Lower lobe of right lung (tissue), 2 donors: ENCODE results near the gene GALNT2. TPM values are rescaled to one million over a fixed set of nuclear protein-coding genes. Genes with fewer than 3 reads are reported as not detected.

Experiments
- ATAC-seq, 2 donors: fragments of 200-7000 bp; cut with Tn5 transposase; one replicate each; pipeline ENCODE4 v1.9.1; 2020 to 2022; ENCODE audit warnings: mild to moderate bottlenecking in 2 of 2, moderate library complexity in 2 of 2
- DNase-seq: peaks from one replicate; pipeline ENCODE4 v3.0.0-alpha.2; 2020
- H3K27ac ChIP-seq: fragments of 200-600 bp; one replicate; pipeline ENCODE4 v1.8.0; 2022
- H3K27me3 ChIP-seq: fragments of 200-600 bp; one replicate; pipeline ENCODE4 v1.8.0; 2022; ENCODE audit warnings: low read depth
- H3K36me3 ChIP-seq: fragments of 200-600 bp; one replicate; pipeline ENCODE4 v1.8.0; 2022; ENCODE audit warnings: mild to moderate bottlenecking
- H3K4me1 ChIP-seq: fragments of 200-600 bp; one replicate; pipeline ENCODE4 v1.8.0; 2022
- H3K4me3 ChIP-seq: fragments of 200-600 bp; one replicate; pipeline ENCODE4 v1.8.0; 2022; ENCODE audit warnings: mild to moderate bottlenecking
- H3K9me3 ChIP-seq: fragments of 200-600 bp; one replicate; pipeline ENCODE4 v1.8.0; 2022
- CTCF ChIP-seq: fragments of 200-600 bp; IDR thresholded peaks from one replicate; pipeline ENCODE4 v1.8.0; 2022; ENCODE audit warnings: antibody characterized with exemption, mild to moderate bottlenecking
- intact Hi-C: fragments of 100-400 bp; cut with DNase I; formaldehyde crosslinking; loops from one replicate; pipeline ENCODE4 v1.11.0; 2022
- total RNA-seq: library from RNA; stranded (reverse); fragmentation: NEBNext Ultra II Directional; extraction: Animal tissue kit (Norgen Biotek cat#: 25700); gene quantifications from one replicate; pipeline ENCODE4 v1.2.1, GENCODE V29; 2021
- donor health status: DM: no; HTN: yes; CAD: no; lungs with severe emphysema.

GALNT2 gene
- total RNA-seq, 1 donor from 2014 or later, result 48.0 TPM

- Histone ChIP-seq H3K36me3 (no peaks in the 10 kb centered on the region), H3K4me3 (no peak overlapping the region), H3K27me3 (peaks cover 10% of the 10 kb centered on the region), H3K4me1 (no peaks in the 10 kb centered on the region), H3K9me3 (no peaks in the 10 kb centered on the region), H3K27ac (no peak overlapping the region)
- intact Hi-C loops, result no loop called here
- no peak for TF ChIP-seq CTCF
- ATAC-seq (no peak), DNase-seq (no peak)
Measured at GRCh38 chr1:230288641-230289349, 221.8 kb downstream of the GALNT2 start.

- Histone ChIP-seq H3K27ac (no peak overlapping the region), H3K4me1 (no peaks in the 10 kb centered on the region), H3K27me3 (peaks cover 10% of the 10 kb centered on the region), H3K9me3 (no peaks in the 10 kb centered on the region), H3K36me3 (no peaks in the 10 kb centered on the region), H3K4me3 (no peak overlapping the region)
- intact Hi-C loops, result no loop called here
- no peak for TF ChIP-seq CTCF
- DNase-seq, result no peak
- ATAC-seq, result no peak
Measured at GRCh38 chr1:230289350-230289644, 222.3 kb downstream of the GALNT2 start.

GRCh38 chr1:230291731-230292620 is 224.9 kb downstream of the GALNT2 start:
- intact Hi-C loops, result no loop called here
- no peaks in the 10 kb centered on the region for H3K4me1 ChIP-seq
- no peak overlapping the region for H3K27ac ChIP-seq
- no peak for DNase-seq
- ATAC-seq, result peak; percentile 21 to 36
- no peaks in the 10 kb centered on the region for H3K36me3 ChIP-seq
- H3K4me3 ChIP-seq, result no peak overlapping the region
- H3K27me3 ChIP-seq, result peaks cover 5% of the 10 kb centered on the region
- no peak for TF ChIP-seq CTCF
- no peaks in the 10 kb centered on the region for H3K9me3 ChIP-seq

GRCh38 chr1:230292689-230293389 is 225.8 kb downstream of the GALNT2 start:
- ATAC-seq, result no peak
- intact Hi-C loops, result no loop called here
- H3K27ac ChIP-seq, result no peak overlapping the region
- peaks cover 4% of the 10 kb centered on the region for H3K27me3 ChIP-seq
- no peaks in the 10 kb centered on the region for H3K36me3 ChIP-seq
- H3K4me1 ChIP-seq, result no peaks in the 10 kb centered on the region
- no peaks in the 10 kb centered on the region for H3K9me3 ChIP-seq
- no peak for TF ChIP-seq CTCF
- DNase-seq, result no peak
- no peak overlapping the region for H3K4me3 ChIP-seq

- peaks cover 4% of the 10 kb centered on the region for H3K27me3 ChIP-seq
- no peaks in the 10 kb centered on the region for H3K9me3 ChIP-seq
- no peak for TF ChIP-seq CTCF
- no peak overlapping the region for H3K27ac ChIP-seq
- no peak overlapping the region for H3K4me3 ChIP-seq
- no peaks in the 10 kb centered on the region for H3K4me1 ChIP-seq
- ATAC-seq, result no peak
- no peak for DNase-seq
- H3K36me3 ChIP-seq, result no peaks in the 10 kb centered on the region
- intact Hi-C loops, result no loop called here
Measured at GRCh38 chr1:230293390-230293700, 226.3 kb downstream of the GALNT2 start.
